ENCODE results near the gene LY6G5B.

The LY6G5B gene

GRCh38 chr6:31663126-31663960 lies 6.4 kb upstream of the LY6G5B start:
- DNase-seq (ENCODE audit: low read depth in 3 of 3), result no peak

GRCh38 chr6:31663961-31664789 lies 5.6 kb upstream of the LY6G5B start:
- no peak for DNase-seq (ENCODE audit: low read depth in 3 of 3)

- peak; percentile 74 to 83 (median 80) for DNase-seq (ENCODE audit: low read depth in 3 of 3)
Observed at GRCh38 chr6:31664790-31665500, 4.8 kb upstream of the LY6G5B start, which contains the start of gene GPANK1. Gene GPANK1, minus strand, starts transcription at chr6:31664997. Its CDS starts 519 bp downstream, at chr6:31664478.

GRCh38 chr6:31665501-31666336 lies 4.1 kb upstream of the LY6G5B start, which contains the start of gene CSNK2B:
Gene CSNK2B, plus strand, starts transcription at chr6:31666080. Its CDS starts 752 bp downstream, at chr6:31666832.
- DNase-seq (ENCODE audit: low read depth in 3 of 3), result peak; percentile 95 to 98 (median 96)

- no peak for DNase-seq (ENCODE audit: low read depth in 3 of 3)
Observed at GRCh38 chr6:31666337-31666965, 3.3 kb upstream of the LY6G5B start.

- no peak for DNase-seq (ENCODE audit: low read depth in 3 of 3)
Observed at GRCh38 chr6:31676322-31676903, 6.6 kb downstream of the LY6G5B start.

GRCh38 chr6:31676904-31677303 lies 7.1 kb downstream of the LY6G5B start:
- DNase-seq (ENCODE audit: low read depth in 3 of 3), result no peak

GRCh38 chr6:31677955-31678354 lies 8.2 kb downstream of the LY6G5B start:
- no peak for DNase-seq (ENCODE audit: low read depth in 3 of 3)

GRCh38 chr6:31680226-31681134 lies 10.7 kb downstream of the LY6G5B start, which contains the start of gene LY6G5C:
Gene LY6G5C, minus strand, starts transcription at chr6:31681067. Its CDS starts 694 bp downstream, at chr6:31680373.
- DNase-seq (ENCODE audit: low read depth in 3 of 3), result peak in 1 of 3 donors; percentile 37

GRCh38 chr6:31681135-31681671 lies 11.4 kb downstream of the LY6G5B start:
- peak in 1 of 3 donors; percentile 26 for DNase-seq (ENCODE audit: low read depth in 3 of 3)

GRCh38 chr6:31683591-31683990 lies 13.8 kb downstream of the LY6G5B start:
- no peak for DNase-seq (ENCODE audit: low read depth in 3 of 3)

- no peak for DNase-seq (ENCODE audit: low read depth in 3 of 3)
Observed at GRCh38 chr6:31686483-31686882, 16.7 kb downstream of the LY6G5B start.

GRCh38 chr6:31687321-31687720 lies 17.5 kb downstream of the LY6G5B start:
- DNase-seq (ENCODE audit: low read depth in 3 of 3), result no peak

- DNase-seq (ENCODE audit: low read depth in 3 of 3), result no peak
Observed at GRCh38 chr6:31687860-31688693, 18.3 kb downstream of the LY6G5B start.

GRCh38 chr6:31689249-31690110 lies 19.7 kb downstream of the LY6G5B start:
- no peak for DNase-seq (ENCODE audit: low read depth in 3 of 3)

- no peak for DNase-seq (ENCODE audit: low read depth in 3 of 3)
Observed at GRCh38 chr6:31690231-31691077, 20.7 kb downstream of the LY6G5B start.
